Gastrocnemius medialis (tissue), 4 donors: Measurements from ENCODE around the gene KHDRBS2.

Experiments used
- CTCF ChIP-seq, 5 experiments: fragments of 450-650 bp in 3 of 5; fragments of 200-600 bp in 2 of 5; sonication (generic) in 2 of 5; IDR thresholded peaks in 4 of 5; conservative IDR thresholded peaks in 1 of 5; 1 replicate in 4 of 5; 2 replicates in 1 of 5; pipeline ENCODE4 v1.5.1; 2016 to 2019; ENCODE audit warnings: antibody characterized with exemption in 5 of 5, mild to moderate bottlenecking in 3 of 5, moderate library complexity in 3 of 5
- POLR2A ChIP-seq, 2 donors: fragments of 450-650 bp; IDR thresholded peaks; one replicate each; pipeline ENCODE4 v1.6.1; 2017; ENCODE audit warnings: antibody characterized with exemption in 2 of 2, mild to moderate bottlenecking in 2 of 2, moderate library complexity in 2 of 2

- TF ChIP-seq CTCF (IDR thresholded peaks at IDR 0.05 in 4 of 5, conservative IDR thresholded peaks at IDR 0.05 in 1 of 5) (no peak), POLR2A (IDR thresholded peaks at IDR 0.05) (no peak)
Measured at GRCh38 chr6:61640463-61640862, 645.6 kb downstream of the KHDRBS2 start.
